Fibroblast of skin of left quadriceps (primary cell): Measurements from ENCODE around the gene SNRNP25.
"Not testable (repeated sequence)": the region's sequence is repeated elsewhere in the genome, so short reads cannot be mapped to it uniquely, and the experiment has no call there.

Source experiments
- DNase-seq, 2 experiments: peaks; one replicate each; pipeline ENCODE4 v3.0.0-alpha.2; 2013; ENCODE audit warnings: low read depth in 2 of 2

Gene SNRNP25

GRCh38 chr16:41439-42068, 12.1 kb upstream of the SNRNP25 start:
- DNase-seq, result no peak

- no peak for DNase-seq
Observed at GRCh38 chr16:42069-42457, 11.6 kb upstream of the SNRNP25 start.

- DNase-seq, result no peak
Observed at GRCh38 chr16:42691-43090, 10.9 kb upstream of the SNRNP25 start.

GRCh38 chr16:43294-43693, 10.3 kb upstream of the SNRNP25 start:
- DNase-seq, result no peak

- no peak for DNase-seq
Observed at GRCh38 chr16:44655-45054, 9.0 kb upstream of the SNRNP25 start.

- DNase-seq, result no peak
Observed at GRCh38 chr16:45454-45853, 8.2 kb upstream of the SNRNP25 start.

GRCh38 chr16:46510-46909, 7.1 kb upstream of the SNRNP25 start:
- not testable (repeated sequence) for DNase-seq

GRCh38 chr16:47234-47633, 6.4 kb upstream of the SNRNP25 start:
- DNase-seq, result no peak

GRCh38 chr16:50769-51591, 2.6 kb upstream of the SNRNP25 start:
- DNase-seq, result no peak

- no peak for DNase-seq
Observed at GRCh38 chr16:54237-54581, 581 bp downstream of the SNRNP25 start.

- DNase-seq, result no peak
Observed at GRCh38 chr16:55571-56136, 2.0 kb downstream of the SNRNP25 start.

- DNase-seq, result no peak
Observed at GRCh38 chr16:56231-56927, 2.8 kb downstream of the SNRNP25 start.

- DNase-seq, result no peak
Observed at GRCh38 chr16:57711-58110, 4.1 kb downstream of the SNRNP25 start.

GRCh38 chr16:58491-59439, 5.1 kb downstream of the SNRNP25 start:
- DNase-seq, result no peak

GRCh38 chr16:59440-60059, 5.9 kb downstream of the SNRNP25 start:
- DNase-seq, result no peak

GRCh38 chr16:60166-60565, 6.5 kb downstream of the SNRNP25 start:
- DNase-seq, result no peak

- no peak for DNase-seq
Observed at GRCh38 chr16:60929-61878, 7.6 kb downstream of the SNRNP25 start.

- no peak for DNase-seq
Observed at GRCh38 chr16:61879-62281, 8.3 kb downstream of the SNRNP25 start.

- DNase-seq, result no peak
Observed at GRCh38 chr16:62283-62967, 8.8 kb downstream of the SNRNP25 start.
